BJ (cell line): ENCODE results near the gene SCFD2. TPM values are rescaled to one million over a fixed set of nuclear protein-coding genes. Genes with fewer than 3 reads are reported as not detected.

Experiments
- CTCF ChIA-PET: fragments of 350-600 bp; formaldehyde crosslinking; extraction: SDS; loops from one replicate; lab custom pipeline; 2021; ENCODE audit warnings: antibody characterized with exemption, inconsistent platforms; lab: Yijun Ruan, JAX
- POLR2A ChIA-PET: fragments of 300-600 bp; sonication (Branson Sonifier 250); formaldehyde crosslinking; extraction: SDS; loops from one replicate; lab custom pipeline; 2021; ENCODE audit warnings: antibody characterized with exemption; lab: Charles Lee
- DNase-seq: peaks from one replicate; pipeline ENCODE4 v3.0.0-alpha.2; 2011; ENCODE audit warnings: low read depth
- H3K27me3 ChIP-seq: 2 replicates; pipeline ENCODE4 v1.6.0; 2011; ENCODE audit warnings: low read length; ENCODE audit not compliant: control insufficient read depth, insufficient read depth
- H3K36me3 ChIP-seq: 2 replicates; pipeline ENCODE4 v1.5.1; 2011; ENCODE audit warnings: low read length; ENCODE audit not compliant: control insufficient read depth, insufficient read depth
- H3K4me3 ChIP-seq: 2 replicates; pipeline ENCODE4 v1.5.1; 2011; ENCODE audit warnings: low read depth, mild to moderate bottlenecking, control low read depth, low read length
- polyA plus RNA-seq: library from polyadenylated mRNA; depleted of rRNA; stranded (reverse); fragments of >200 nt; gene quantifications from 2 replicates; pipeline ENCODE4 v1.2.3, GENCODE V29; 2011
- TF ChIP-seq, protein P1 (sequence below): IDR thresholded peaks from 2 replicates; pipeline ENCODE4 v1.5.1; 2011; ENCODE audit warnings: low read depth, mild to moderate bottlenecking, control low read depth, inconsistent platforms, low read length, moderate library complexity; ENCODE audit not compliant: insufficient read depth

Gene SCFD2
- polyA plus RNA-seq, 1 experiment = 17.4 TPM

- H3K4me3 ChIP-seq = no peak overlapping the region
- CTCF ChIA-PET = interaction anchor here (1.1 to 2.3 kb wide), 6 partner anchors 12 to 412 kb away, joined by 3 to 5 read pairs (median 3); no protein-coding TSS in a partner anchor
- DNase-seq = no peak
- no peaks in the 10 kb centered on the region for H3K36me3 ChIP-seq
- POLR2A ChIA-PET = no interaction called here
- H3K27me3 ChIP-seq = no peaks in the 10 kb centered on the region
- TF ChIP-seq, protein P1, sequence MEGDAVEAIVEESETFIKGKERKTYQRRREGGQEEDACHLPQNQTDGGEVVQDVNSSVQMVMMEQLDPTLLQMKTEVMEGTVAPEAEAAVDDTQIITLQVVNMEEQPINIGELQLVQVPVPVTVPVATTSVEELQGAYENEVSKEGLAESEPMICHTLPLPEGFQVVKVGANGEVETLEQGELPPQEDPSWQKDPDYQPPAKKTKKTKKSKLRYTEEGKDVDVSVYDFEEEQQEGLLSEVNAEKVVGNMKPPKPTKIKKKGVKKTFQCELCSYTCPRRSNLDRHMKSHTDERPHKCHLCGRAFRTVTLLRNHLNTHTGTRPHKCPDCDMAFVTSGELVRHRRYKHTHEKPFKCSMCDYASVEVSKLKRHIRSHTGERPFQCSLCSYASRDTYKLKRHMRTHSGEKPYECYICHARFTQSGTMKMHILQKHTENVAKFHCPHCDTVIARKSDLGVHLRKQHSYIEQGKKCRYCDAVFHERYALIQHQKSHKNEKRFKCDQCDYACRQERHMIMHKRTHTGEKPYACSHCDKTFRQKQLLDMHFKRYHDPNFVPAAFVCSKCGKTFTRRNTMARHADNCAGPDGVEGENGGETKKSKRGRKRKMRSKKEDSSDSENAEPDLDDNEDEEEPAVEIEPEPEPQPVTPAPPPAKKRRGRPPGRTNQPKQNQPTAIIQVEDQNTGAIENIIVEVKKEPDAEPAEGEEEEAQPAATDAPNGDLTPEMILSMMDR = no peak
These were observed 409.2 kb downstream of the SCFD2 start for GRCh38 chr4:52956691-52957090.

- Histone ChIP-seq H3K36me3 (no peaks in the 10 kb centered on the region), H3K27me3 (no peaks in the 10 kb centered on the region), H3K4me3 (no peak overlapping the region)
- no peak for DNase-seq
- ChIA-PET POLR2A (no interaction called here), CTCF (interaction anchor here (0.9 kb wide), 1 partner anchor 43 kb away, joined by 3 read pairs; no protein-coding TSS in a partner anchor)
- TF ChIP-seq, protein P1 = no peak
These were observed 411.2 kb downstream of the SCFD2 start for GRCh38 chr4:52954560-52955170.

GRCh38 chr4:52952540-52952939 lies 413.3 kb downstream of the SCFD2 start:
- ChIA-PET CTCF (no interaction called here), POLR2A (no interaction called here)
- no peaks in the 10 kb centered on the region for H3K27me3 ChIP-seq
- H3K36me3 ChIP-seq = no peaks in the 10 kb centered on the region
- H3K4me3 ChIP-seq = no peak overlapping the region
- TF ChIP-seq, protein P1 = no peak
- no peak for DNase-seq

DNA sequence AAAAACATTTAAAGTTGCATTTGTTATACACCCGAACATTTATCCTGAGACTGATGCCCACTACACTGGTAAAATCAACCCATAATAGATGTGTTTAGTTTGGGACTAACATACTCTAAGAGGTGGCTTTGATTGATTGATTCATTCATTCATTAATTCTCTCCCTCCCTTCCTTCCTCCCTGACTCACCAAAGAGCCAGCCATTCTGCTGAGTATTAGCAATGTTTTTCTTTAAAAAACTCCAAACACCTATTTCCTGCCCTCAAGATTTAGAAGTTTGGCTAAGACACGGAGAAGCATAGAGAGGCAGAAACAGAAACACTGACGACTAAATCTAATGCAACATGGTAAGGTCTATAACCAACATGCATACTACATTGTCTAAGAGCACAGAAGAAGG lies 414.8 kb downstream of the SCFD2 start:
- ChIA-PET POLR2A (no interaction called here), CTCF (no interaction called here)
- no peak for DNase-seq
- TF ChIP-seq, protein P1 = no peak
- Histone ChIP-seq H3K27me3 (no peaks in the 10 kb centered on the region), H3K4me3 (no peak overlapping the region), H3K36me3 (no peaks in the 10 kb centered on the region)

DNA sequence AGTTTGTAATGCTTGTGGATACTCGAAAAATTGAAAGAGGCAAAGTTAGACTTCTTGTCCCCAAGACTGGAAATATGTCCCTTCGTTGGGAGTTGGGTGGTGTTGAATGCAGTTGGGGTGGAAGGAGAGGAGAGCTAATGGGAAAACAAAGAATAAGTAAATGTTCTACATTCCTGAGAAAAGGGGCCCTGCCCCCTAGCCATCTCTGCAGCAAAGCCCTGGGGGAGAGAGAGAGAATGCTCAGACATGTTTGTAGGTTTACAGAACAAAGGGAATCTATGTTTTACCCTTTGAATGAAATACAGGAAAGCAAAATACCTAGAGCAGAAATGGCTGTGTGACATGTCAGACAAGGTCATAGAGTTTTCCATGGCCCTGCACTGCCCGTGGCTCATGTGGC lies 415.6 kb downstream of the SCFD2 start:
- ChIA-PET CTCF (interaction anchor here (1.4 to 1.6 kb wide), 2 partner anchors 9 to 12 kb away, joined by 3 read pairs; no protein-coding TSS in a partner anchor), POLR2A (no interaction called here)
- no peak overlapping the region for H3K4me3 ChIP-seq
- H3K36me3 ChIP-seq = no peaks in the 10 kb centered on the region
- TF ChIP-seq, protein P1 = no peak
- H3K27me3 ChIP-seq = no peaks in the 10 kb centered on the region
- no peak for DNase-seq
